IMR-90 (cell line): ENCODE data around the gene TMED10. TPM values are rescaled to one million over a fixed set of nuclear protein-coding genes. Genes with fewer than 3 reads are reported as not detected.

Experiments used
- ATAC-seq: fragments of 200-7000 bp; cut with Tn5 transposase; 2 replicates; pipeline ENCODE4 v1.9.1; 2020; ENCODE audit warnings: low read depth, mild to moderate bottlenecking, moderate library complexity
- BruUV-seq: library from RNA; stranded (reverse); fragments of 400-500 nt; replicated peaks from 2 replicates; lab custom pipeline; 2021; lab: Mats Ljungman, UMichigan
- CTCF ChIA-PET: fragments of 300-600 bp; formaldehyde crosslinking; extraction: SDS; loops from one replicate; lab custom pipeline; 2021; ENCODE audit warnings: antibody characterized with exemption; lab: Yijun Ruan, JAX
- POLR2A ChIA-PET: fragments of 300-600 bp; sonication (Branson Sonifier 250); formaldehyde crosslinking; loops from one replicate; lab custom pipeline; 2022; ENCODE audit warnings: antibody characterized with exemption; ENCODE audit not compliant: unreplicated experiment; lab: Charles Lee
- DNase-seq: peaks from one replicate; pipeline ENCODE4 v3.0.0; 2013
- H2AFZ ChIP-seq: replicated peaks from 2 replicates; pipeline ENCODE3; 2013; ENCODE audit warnings: low read length, mild to moderate bottlenecking; ENCODE audit not compliant: poor library complexity
- H2AK5ac ChIP-seq: 2 replicates; pipeline ENCODE4 v1.6.1; 2013; ENCODE audit warnings: low read depth, low read length, inconsistent platforms
- H2AK9ac ChIP-seq: replicated peaks from 2 replicates; pipeline ENCODE3; 2013; ENCODE audit warnings: mild to moderate bottlenecking, low read depth, low read length, moderate library complexity; ENCODE audit not compliant: poor library complexity
- H2BK120ac ChIP-seq: 2 replicates; pipeline ENCODE4 v1.6.1; 2013; ENCODE audit warnings: low read depth, low read length, inconsistent platforms
- H2BK15ac ChIP-seq: 3 replicates; pipeline ENCODE4 v1.6.1; 2013; ENCODE audit warnings: low read depth, low read length, inconsistent platforms
- H2BK20ac ChIP-seq: 2 replicates; pipeline ENCODE4 v1.6.1; 2013; ENCODE audit warnings: low read depth, mild to moderate bottlenecking, inconsistent platforms, low read length, moderate library complexity
- H2BK5ac ChIP-seq: 2 replicates; pipeline ENCODE4 v1.6.1; 2013; ENCODE audit warnings: mild to moderate bottlenecking, low read depth, low read length, inconsistent platforms; ENCODE audit not compliant: poor library complexity, severe bottlenecking
- H3K14ac ChIP-seq: replicated peaks from 2 replicates; pipeline ENCODE4 v1.6.1; 2013; ENCODE audit warnings: low read depth, low read length, inconsistent platforms
- H3K18ac ChIP-seq: 2 replicates; pipeline ENCODE4 v1.6.1; 2013; ENCODE audit warnings: low read depth, low read length, control low read depth
- H3K23ac ChIP-seq: 2 replicates; pipeline ENCODE4 v1.6.1; 2013; ENCODE audit warnings: low read depth, low read length, inconsistent platforms
- H3K27ac ChIP-seq: 2 replicates; pipeline ENCODE4 v1.5.1; 2013; ENCODE audit warnings: mild to moderate bottlenecking, control low read depth, low read length; ENCODE audit not compliant: insufficient read depth
- H3K27me3 ChIP-seq: 2 replicates; pipeline ENCODE4 v1.6.1; 2013; ENCODE audit warnings: low read length; ENCODE audit not compliant: control insufficient read depth, insufficient read depth
- H3K36me3 ChIP-seq: 2 replicates; pipeline ENCODE4 v1.6.1; 2013; ENCODE audit warnings: low read length, mixed read lengths; ENCODE audit not compliant: control insufficient read depth, insufficient read depth
- H3K4ac ChIP-seq: 2 replicates; pipeline ENCODE4 v1.6.1; 2013; ENCODE audit warnings: low read depth, low read length, inconsistent platforms
- H3K4me1 ChIP-seq: 2 replicates; pipeline ENCODE4 v1.6.1; 2013; ENCODE audit warnings: low read length, mixed read lengths; ENCODE audit not compliant: control insufficient read depth, insufficient read depth
- H3K4me2 ChIP-seq: 2 replicates; pipeline ENCODE4 v1.6.1; 2013; ENCODE audit warnings: low read depth, mild to moderate bottlenecking, control low read depth, low read length, moderate library complexity
- H3K4me3 ChIP-seq: 2 replicates; pipeline ENCODE4 v1.5.1; 2013; ENCODE audit warnings: low read depth, mild to moderate bottlenecking, control low read depth, low read length, moderate library complexity; ENCODE audit not compliant: insufficient read depth
- H3K56ac ChIP-seq: 2 replicates; pipeline ENCODE4 v1.6.1; 2013; ENCODE audit warnings: low read length, inconsistent platforms; ENCODE audit not compliant: insufficient read depth; ENCODE audit errors: extremely low read depth
- H3K79me1 ChIP-seq, 2 experiments: 2 replicates each; pipeline ENCODE4 v1.6.1; 2013; ENCODE audit warnings: low read length in 2 of 2, inconsistent platforms in 1 of 2, low read depth in 1 of 2
- H3K9ac ChIP-seq: 2 replicates; pipeline ENCODE4 v1.6.1; 2013; ENCODE audit warnings: low read depth, low read length, control low read depth
- H3K9me1 ChIP-seq: 2 replicates; pipeline ENCODE4 v1.6.1; 2013; ENCODE audit warnings: low read length, inconsistent platforms; ENCODE audit not compliant: insufficient read depth
- H3K9me3 ChIP-seq: 2 replicates; pipeline ENCODE4 v1.6.1; 2013; ENCODE audit warnings: low read length; ENCODE audit not compliant: control insufficient read depth, insufficient read depth
- H4K20me1 ChIP-seq: 2 replicates; pipeline ENCODE4 v1.6.1; 2013; ENCODE audit warnings: low read length, inconsistent platforms; ENCODE audit not compliant: insufficient read depth
- H4K5ac ChIP-seq: 2 replicates; pipeline ENCODE4 v1.6.1; 2013; ENCODE audit warnings: mild to moderate bottlenecking, low read depth, low read length, control low read depth
- H4K8ac ChIP-seq, 2 experiments: 2 replicates each; pipeline ENCODE4 v1.6.1; 2013; ENCODE audit warnings: low read depth in 2 of 2, low read length in 2 of 2, control low read depth in 1 of 2, inconsistent platforms in 1 of 2
- H4K91ac ChIP-seq: 2 replicates; pipeline ENCODE4 v1.6.1; 2013; ENCODE audit warnings: low read depth, low read length, inconsistent platforms; ENCODE audit not compliant: insufficient read depth
- BHLHE40 ChIP-seq: fragments of 150-350 bp; IDR thresholded peaks from 2 replicates; pipeline ENCODE4 v1.6.1; 2016; ENCODE audit warnings: mild to moderate bottlenecking, low read depth, low read length
- CHD1 ChIP-seq: IDR thresholded peaks from 2 replicates; pipeline ENCODE4 v1.6.1; 2012; ENCODE audit warnings: low read depth, low read length, improper control_type of control experiment
- CTCF ChIP-seq: conservative IDR thresholded peaks from 2 replicates; pipeline ENCODE4 v1.5.1; 2012; ENCODE audit warnings: mild to moderate bottlenecking, low read depth, low read length, improper control_type of control experiment
- ELK1 ChIP-seq: fragments of 150-350 bp; IDR thresholded peaks from 2 replicates; pipeline ENCODE4 v1.6.1; 2016; ENCODE audit warnings: low read depth, mild to moderate bottlenecking, low read length, moderate library complexity, borderline replicate concordance
- MAFK ChIP-seq: IDR thresholded peaks from 2 replicates; pipeline ENCODE4 v1.6.1; 2012; ENCODE audit warnings: low read depth, low read length, improper control_type of control experiment
- MAZ ChIP-seq: IDR thresholded peaks from 2 replicates; pipeline ENCODE4 v1.6.1; 2012; ENCODE audit warnings: low read depth, mild to moderate bottlenecking, low read length, improper control_type of control experiment, moderate library complexity, borderline replicate concordance
- MXI1 ChIP-seq: IDR thresholded peaks from 2 replicates; pipeline ENCODE4 v1.6.1; 2012; ENCODE audit warnings: low read depth, mild to moderate bottlenecking, low read length, moderate library complexity, borderline replicate concordance
- POLR2A ChIP-seq: IDR thresholded peaks from 2 replicates; pipeline ENCODE4 v1.6.1; 2012; ENCODE audit warnings: mild to moderate bottlenecking, low read depth, low read length
- RAD21 ChIP-seq: IDR thresholded peaks from 2 replicates; pipeline ENCODE4 v1.6.1; 2012; ENCODE audit warnings: low read length, improper control_type of control experiment
- SMC3 ChIP-seq: fragments of 150-350 bp; IDR thresholded peaks from 2 replicates; pipeline ENCODE4 v1.6.1; 2016; ENCODE audit warnings: low read depth, mild to moderate bottlenecking, antibody characterized with exemption, low read length, moderate library complexity
- WGBS, 2 experiments: methylation state at CpG; one replicate each; pipeline versions ENCODE4 v1.1.5 to v1.1.7; 2013; ENCODE audit warnings: missing lambda C conversion rate in 2 of 2; ENCODE audit not compliant: insufficient read length in 1 of 2; ENCODE audit errors: extremely low coverage in 2 of 2; 5-methylcytosine and 5-hydroxymethylcytosine counted together
- dilution Hi-C: fragments of 300-500 bp; cut with HindIII; formaldehyde crosslinking; loops from one replicate; pipeline ENCODE4 v1.14.3; 2018; ENCODE audit warnings: low sequenced_read_pairs; ENCODE audit not compliant: unreplicated experiment
- in situ Hi-C: fragments of 300-500 bp; cut with MboI; formaldehyde crosslinking; loops from 3 replicates; pipeline ENCODE4 v1.14.3; 2019; ENCODE audit warnings: low sequenced_read_pairs, inconsistent platforms, mixed read lengths
- intact Hi-C: fragments of 100-400 bp; cut with micrococcal nuclease; formaldehyde crosslinking; loops from 2 replicates; pipeline ENCODE4 v1.10.0; 2022
- polyA plus RNA-seq, 3 experiments: library from polyadenylated mRNA; depleted of rRNA; stranded (reverse); fragments of >200 nt; gene quantifications; 2 replicates each; pipeline ENCODE4 v1.2.3, GENCODE V29; 2012; ENCODE audit warnings: low replicate concordance in 1 of 3
- total RNA-seq: library from RNA; depleted of rRNA; stranded (reverse); fragments of >200 nt; gene quantifications from 2 replicates; pipeline ENCODE4 v1.2.3, GENCODE V29; 2012

Gene TMED10
- total and polyA plus RNA-seq, 2 of the 4 experiments (the other 2 are of a cell fraction) = 254 to 441 TPM

GRCh38 chr14:75127903-75128595 lies 48.4 kb downstream of the TMED10 start:
- H4K5ac ChIP-seq = peak overlapping the region; percentile 39; the same call in 1 of the 2 replicates
- peaks cover 5% of the 10 kb centered on the region; the same call in 1 of the 2 replicates for H3K4me1 ChIP-seq
- no peak overlapping the region for H2AK5ac ChIP-seq
- H3K9ac ChIP-seq = no peak overlapping the region; the same call in 1 of the 2 replicates
- no peak overlapping the region for H3K56ac ChIP-seq
- no peak overlapping the region for H4K91ac ChIP-seq
- intact Hi-C loops (no loop called here), dilution Hi-C loops (loop anchor here (25.0 kb wide), 1 partner anchor 184 kb away; no protein-coding TSS in a partner anchor), in situ Hi-C loops (no loop called here)
- no peak overlapping the region; the same call in 1 of the 2 replicates for H3K14ac ChIP-seq
- H2BK120ac ChIP-seq = no peak overlapping the region
- CTCF ChIA-PET = interaction anchor here (1.0 kb wide), 1 partner anchor 176 kb away, joined by 3 read pairs; no protein-coding TSS in a partner anchor
- 95% methylated on average over 4 of the region's 10 CpGs; no CpG with 5 or more reads in 1 of the 2 experiments for WGBS, 2 experiments
- peak overlapping the region; percentile 40; the same call in 1 of the 2 replicates for H2BK20ac ChIP-seq
- no peaks in the 10 kb centered on the region for H3K9me3 ChIP-seq
- peak overlapping the region; percentile 84; the same call in 1 of the 2 replicates for H3K23ac ChIP-seq
- no peak overlapping the region for H3K18ac ChIP-seq
- no peak overlapping the region for H2BK5ac ChIP-seq
- no peak overlapping the region for H3K27ac ChIP-seq
- TF ChIP-seq POLR2A (no peak), MXI1 (no peak), BHLHE40 (no peak), MAZ (no peak), CTCF (no peak), CHD1 (no peak), SMC3 (no peak), RAD21 (no peak), MAFK (no peak), ELK1 (no peak)
- BruUV-seq = no TSS peak
- POLR2A ChIA-PET = no interaction called here
- H3K27me3 ChIP-seq = no peaks in the 10 kb centered on the region
- peak overlapping the region; percentile 70 to 100; a peak in 3 of 4 replicates for H4K8ac ChIP-seq
- no peaks in the 10 kb centered on the region for H4K20me1 ChIP-seq
- H2BK15ac ChIP-seq = no peak overlapping the region
- no peak overlapping the region for H3K4ac ChIP-seq
- H3K79me1 ChIP-seq = peaks cover 20 to 34% of the 10 kb centered on the region in 2 experiments
- no peak overlapping the region for H3K4me3 ChIP-seq
- peak overlapping the region; percentile 98; the same call in 1 of the 2 replicates for H3K4me2 ChIP-seq
- ATAC-seq (no peak), DNase-seq (no peak)
- no peaks in the 10 kb centered on the region for H3K36me3 ChIP-seq
- no peak overlapping the region for H2AFZ ChIP-seq
- peaks cover 3% of the 10 kb centered on the region; the same call in 1 of the 2 replicates for H3K9me1 ChIP-seq
- H2AK9ac ChIP-seq = no peak overlapping the region
